GM18870 (cell line): ENCODE data around the gene TAF3.
"Not testable (repeated sequence)": the region's sequence is repeated elsewhere in the genome, so short reads cannot be mapped to it uniquely, and the experiment has no call there.

ENCODE experiments used
- ATAC-seq: cut with Tn5 transposase; IDR thresholded peaks from one replicate; pipeline ENCODE4 v1.9.1; 2021; ENCODE audit warnings: moderate library complexity; ENCODE audit not compliant: unreplicated experiment

TAF3 gene

GRCh38 chr10:7811743-7812142 is 6.6 kb upstream of the TAF3 start:
- not testable (repeated sequence) for ATAC-seq

GRCh38 chr10:7813481-7813880 is 4.8 kb upstream of the TAF3 start:
- ATAC-seq: no peak

GRCh38 chr10:7817576-7817975 is 729 bp upstream of the TAF3 start:
- no peak for ATAC-seq

GRCh38 chr10:7817984-7818294 is 366 bp upstream of the TAF3 start:
- peak; percentile 31 for ATAC-seq

- peak; percentile 37 for ATAC-seq
Measured at GRCh38 chr10:7819121-7819460, 786 bp downstream of the TAF3 start.

GRCh38 chr10:7824251-7824650 is 5.9 kb downstream of the TAF3 start:
- no peak for ATAC-seq

GRCh38 chr10:7826971-7827370 is 8.7 kb downstream of the TAF3 start:
- no peak for ATAC-seq

GRCh38 chr10:7829289-7829834 is 11.1 kb downstream of the TAF3 start:
- no peak for ATAC-seq

DNA sequence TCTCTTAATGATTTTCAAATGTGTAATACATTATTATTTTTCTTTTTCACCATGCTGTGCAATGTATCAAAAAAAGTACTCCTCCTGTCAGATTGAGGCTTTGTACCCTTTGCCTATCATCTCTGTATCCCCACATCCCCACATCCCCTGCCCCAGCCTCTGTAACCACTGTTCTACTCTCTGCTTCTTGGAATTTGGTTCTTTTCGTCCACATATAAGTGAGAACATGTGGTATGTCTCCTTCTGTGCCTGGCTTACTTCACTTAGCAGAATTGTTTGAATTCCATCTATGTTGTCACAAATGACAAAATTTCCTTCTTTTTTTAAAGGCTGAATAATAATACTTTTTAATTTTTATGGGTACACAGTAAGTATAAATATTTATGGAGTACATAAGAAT is 13.8 kb downstream of the TAF3 start:
- ATAC-seq: no peak

- no peak for ATAC-seq
Measured at GRCh38 chr10:7833210-7833609, 14.9 kb downstream of the TAF3 start.

- ATAC-seq: no peak
Measured at GRCh38 chr10:7834262-7834661, 16.0 kb downstream of the TAF3 start.

GRCh38 chr10:7836571-7836970 is 18.3 kb downstream of the TAF3 start:
- ATAC-seq: no peak

GRCh38 chr10:7846591-7846990 is 28.3 kb downstream of the TAF3 start:
- no peak for ATAC-seq

- ATAC-seq: no peak
Measured at GRCh38 chr10:7853226-7853842, 35.0 kb downstream of the TAF3 start.

- ATAC-seq: no peak
Measured at GRCh38 chr10:7853890-7854289, 35.6 kb downstream of the TAF3 start.

GRCh38 chr10:7855205-7855604 is 36.9 kb downstream of the TAF3 start:
- no peak for ATAC-seq

DNA sequence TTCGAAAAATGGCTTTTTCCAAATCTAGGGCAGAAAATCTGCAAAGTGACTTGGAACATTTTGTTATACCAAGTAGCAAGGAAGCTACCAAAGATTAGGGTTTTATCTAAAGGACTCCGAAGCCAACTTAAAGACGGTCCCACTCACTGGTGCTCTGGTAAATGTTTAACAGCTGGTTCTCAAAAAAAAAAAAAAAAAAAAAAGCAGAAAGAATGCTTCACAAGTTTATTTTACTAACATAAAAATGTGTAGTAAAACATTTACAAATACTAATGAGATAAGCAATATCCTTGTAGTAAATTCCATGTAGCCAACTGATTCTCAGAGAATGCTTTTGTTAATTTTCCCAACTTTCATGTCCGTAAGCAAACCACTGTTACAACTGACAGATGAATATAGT is 38.4 kb downstream of the TAF3 start:
- ATAC-seq: no peak

- ATAC-seq: no peak
Measured at GRCh38 chr10:7857262-7857661, 39.0 kb downstream of the TAF3 start.

DNA sequence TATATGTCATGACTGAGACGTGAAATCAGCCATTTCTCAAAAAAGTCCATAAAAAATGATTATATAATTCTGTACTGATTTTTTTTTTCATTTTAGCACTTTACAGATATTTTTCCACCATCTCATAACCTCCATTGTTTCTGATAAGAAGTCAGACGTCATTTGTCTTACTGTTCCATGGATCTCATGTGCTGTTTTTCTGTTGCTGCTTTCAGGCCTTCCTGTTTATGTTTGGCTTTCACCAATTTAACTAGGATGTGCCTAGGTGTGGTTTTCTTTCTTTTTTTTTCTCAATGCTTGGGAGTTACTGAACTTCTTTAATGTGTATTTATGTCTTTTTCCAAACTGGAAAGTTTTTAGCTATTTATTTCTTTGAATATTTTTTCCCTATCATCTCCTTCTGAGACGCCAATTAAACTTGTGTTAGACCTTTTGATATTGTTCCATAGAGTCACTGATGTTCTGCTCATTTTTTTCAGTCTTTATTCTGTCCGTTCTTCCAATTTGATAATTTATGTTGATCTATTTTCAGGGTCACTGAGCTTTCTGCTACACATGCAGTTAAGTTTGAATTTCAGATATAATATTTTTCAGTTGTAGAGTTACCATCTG is 43.3 kb downstream of the TAF3 start:
- ATAC-seq: no peak

DNA sequence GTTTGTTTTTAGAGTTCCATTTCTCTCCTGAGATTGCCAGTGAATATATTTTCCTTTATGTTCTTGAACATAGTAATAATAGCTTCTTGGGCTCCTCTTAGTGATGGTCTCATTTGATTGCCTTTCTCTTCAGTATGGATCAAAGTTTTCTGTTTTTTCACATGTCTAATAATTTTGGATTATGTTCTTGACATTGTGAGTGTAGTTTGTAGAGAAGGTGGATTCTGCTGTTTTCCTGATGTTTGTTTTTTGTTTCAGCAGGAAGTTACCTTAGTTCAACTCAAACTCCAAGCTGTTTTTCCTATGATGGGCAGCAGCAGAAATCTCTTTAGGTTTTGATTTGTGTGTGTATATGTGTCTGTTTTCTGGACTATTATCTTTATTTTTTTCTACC is 43.8 kb downstream of the TAF3 start:
- no peak for ATAC-seq

GRCh38 chr10:7866176-7866575 is 47.9 kb downstream of the TAF3 start:
- ATAC-seq: no peak

- ATAC-seq: no peak
Measured at GRCh38 chr10:7872041-7872442, 53.7 kb downstream of the TAF3 start.

- ATAC-seq: no peak
Measured at GRCh38 chr10:7874864-7875263, 56.6 kb downstream of the TAF3 start.
